ENCODE results near the gene TMEM45B.
A peak's percentile ranks its signal among the peaks of the same experiment; 100 is the strongest.

Gene TMEM45B

DNA sequence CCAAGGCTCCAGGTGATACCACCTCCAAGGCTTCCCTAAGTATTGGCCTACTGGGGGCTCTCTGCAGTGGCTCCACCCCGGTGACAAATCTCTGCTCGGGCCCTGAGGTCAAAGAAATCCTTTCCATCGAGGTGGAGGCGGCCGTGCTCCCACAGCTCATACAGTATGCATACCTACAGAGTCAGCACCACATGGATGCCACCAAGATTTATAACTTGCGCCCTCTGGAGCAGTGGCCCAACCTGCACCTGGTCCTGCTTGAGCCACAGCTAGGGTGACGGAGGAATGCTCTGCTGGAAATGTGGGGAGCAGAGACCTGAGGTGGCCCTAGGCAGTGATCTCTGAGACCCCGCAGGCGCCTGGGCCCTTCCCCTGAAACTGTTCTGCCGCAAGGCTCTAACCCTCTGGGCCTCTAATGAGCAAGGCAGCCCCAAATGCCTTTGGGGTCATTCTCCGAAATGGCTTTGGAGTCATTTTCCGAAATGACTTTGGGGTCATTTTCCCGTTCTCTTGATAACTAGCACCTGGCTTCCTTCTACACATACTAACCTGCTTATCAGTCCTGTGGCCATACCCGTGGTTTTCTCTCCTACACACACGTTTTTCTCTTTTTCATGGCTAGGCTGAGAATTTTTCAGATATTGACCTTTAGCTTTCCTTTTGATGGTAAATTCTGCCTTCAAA is 33.9 kb downstream of the TMEM45B start:
- Histone ChIP-seq H3K27ac (no peak overlapping the region), H3K36me3 (ENCODE audit: insufficient read depth) (no peaks in the 10 kb centered on the region), H3K9ac (no peak overlapping the region), H4K20me1 (ENCODE audit: insufficient read depth) (no peaks in the 10 kb centered on the region), H3K79me2 (ENCODE audit: insufficient read depth, low read depth) (no peaks in the 10 kb centered on the region), H3K27me3 (ENCODE audit: insufficient read depth, low read depth) (no peaks in the 10 kb centered on the region), H2AFZ (ENCODE audit: low read depth) (no peak overlapping the region), H3K4me2 (no peak overlapping the region), H3K4me3 (IDR thresholded peaks at IDR 0.05; ENCODE audit: insufficient read depth, low read depth, low read length) (no peak overlapping the region), H3K4me1 (ENCODE audit: low read depth, poor library complexity, severe bottlenecking) (peaks cover 36% of the 10 kb centered on the region)
- no peak for TF ChIP-seq CTCF (conservative IDR thresholded peaks at IDR 0.05; ENCODE audit: low read depth, low read length)

- Histone ChIP-seq H3K27ac (no peak overlapping the region), H3K4me1 (ENCODE audit: low read depth, poor library complexity, severe bottlenecking) (peaks cover 16% of the 10 kb centered on the region)
- TF ChIP-seq CTCF (conservative IDR thresholded peaks at IDR 0.05; ENCODE audit: low read depth, low read length), result no peak
These were observed 36.6 kb downstream of the TMEM45B start for GRCh38 chr11:129852125-129852740.

GRCh38 chr11:129853518-129854231 is 38.0 kb downstream of the TMEM45B start:
- no peak for TF ChIP-seq CTCF (conservative IDR thresholded peaks at IDR 0.05; ENCODE audit: low read depth, low read length)

More at GRCh38 chr11:129852125-129852740, 36.6 kb downstream of the TMEM45B start:
- no peaks in the 10 kb centered on the region for H3K27me3 ChIP-seq (ENCODE audit: insufficient read depth, low read depth)
- H3K36me3 ChIP-seq (ENCODE audit: insufficient read depth), result no peaks in the 10 kb centered on the region
- H3K9ac ChIP-seq, result no peak overlapping the region
- H3K79me2 ChIP-seq (ENCODE audit: insufficient read depth, low read depth), result no peaks in the 10 kb centered on the region
- no peak overlapping the region for H2AFZ ChIP-seq (ENCODE audit: low read depth)
- no peaks in the 10 kb centered on the region for H4K20me1 ChIP-seq (ENCODE audit: insufficient read depth)
- H3K4me3 ChIP-seq (IDR thresholded peaks at IDR 0.05; ENCODE audit: insufficient read depth, low read depth, low read length), result no peak overlapping the region
- H3K4me2 ChIP-seq, result no peak overlapping the region

DNA sequence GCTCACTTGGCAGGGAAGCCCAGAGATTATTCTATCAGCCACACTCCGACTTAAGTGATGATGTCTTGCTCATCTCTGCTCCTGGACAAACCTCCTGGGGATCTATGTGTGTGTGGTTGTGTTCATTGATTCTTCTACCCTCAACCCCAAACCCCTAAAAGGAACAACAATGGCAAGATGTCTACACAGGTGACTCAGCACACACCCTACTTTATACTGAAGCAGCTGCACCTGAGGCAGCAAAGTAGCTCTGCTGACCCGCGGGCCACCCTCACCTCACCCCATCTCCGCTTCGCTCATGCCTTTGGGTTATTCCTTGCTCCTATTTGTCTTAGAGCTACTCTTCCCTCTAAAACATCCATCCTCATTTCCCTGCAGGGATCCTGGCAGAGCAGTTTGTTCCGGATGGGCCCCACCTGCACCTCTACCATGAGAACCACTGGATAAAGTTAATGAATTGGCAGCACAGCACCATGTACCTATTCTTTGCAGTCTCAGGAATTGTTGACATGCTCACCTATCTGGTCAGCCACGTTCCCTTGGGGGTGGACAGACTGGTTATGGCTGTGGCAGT is 38.7 kb downstream of the TMEM45B start:
- peak overlapping the region; percentile 2; the same call in 1 of the 2 replicates for H2AFZ ChIP-seq (ENCODE audit: low read depth)
- H3K4me3 ChIP-seq (IDR thresholded peaks at IDR 0.05; ENCODE audit: insufficient read depth, low read depth, low read length), result no peak overlapping the region
- no peaks in the 10 kb centered on the region for H3K27me3 ChIP-seq (ENCODE audit: insufficient read depth, low read depth)
- H3K4me1 ChIP-seq (ENCODE audit: low read depth, poor library complexity, severe bottlenecking), result peaks cover 16% of the 10 kb centered on the region
- no peaks in the 10 kb centered on the region for H3K79me2 ChIP-seq (ENCODE audit: insufficient read depth, low read depth)
- no peak overlapping the region for H3K9ac ChIP-seq
- no peak for TF ChIP-seq CTCF (conservative IDR thresholded peaks at IDR 0.05; ENCODE audit: low read depth, low read length)
- no peaks in the 10 kb centered on the region for H3K36me3 ChIP-seq (ENCODE audit: insufficient read depth)
- no peak overlapping the region; the same call in 1 of the 2 replicates for H3K27ac ChIP-seq
- peak overlapping the region; percentile 19; the same call in 1 of the 2 replicates for H3K4me2 ChIP-seq
- no peaks in the 10 kb centered on the region for H4K20me1 ChIP-seq (ENCODE audit: insufficient read depth)

More at GRCh38 chr11:129853518-129854231, 38.0 kb downstream of the TMEM45B start:
- Histone ChIP-seq H3K36me3 (ENCODE audit: insufficient read depth) (no peaks in the 10 kb centered on the region), H3K4me2 (peak overlapping the region; percentile 19; the same call in 1 of the 2 replicates), H3K27ac (peak overlapping the region; percentile 4; the same call in 1 of the 2 replicates), H4K20me1 (ENCODE audit: insufficient read depth) (no peaks in the 10 kb centered on the region), H3K4me1 (ENCODE audit: low read depth, poor library complexity, severe bottlenecking) (peaks cover 16% of the 10 kb centered on the region), H3K79me2 (ENCODE audit: insufficient read depth, low read depth) (no peaks in the 10 kb centered on the region), H3K4me3 (IDR thresholded peaks at IDR 0.05; ENCODE audit: insufficient read depth, low read depth, low read length) (no peak overlapping the region), H3K27me3 (ENCODE audit: insufficient read depth, low read depth) (no peaks in the 10 kb centered on the region), H3K9ac (no peak overlapping the region), H2AFZ (ENCODE audit: low read depth) (peak overlapping the region; percentile 2; the same call in 1 of the 2 replicates)

All from KMS-11 (cell line).